ENCODE data around the gene TAF4B. TPM values are rescaled to one million over a fixed set of nuclear protein-coding genes. Genes with fewer than 3 reads are reported as not detected.
A peak's percentile ranks its signal among the peaks of the same experiment; 100 is the strongest.

Gene TAF4B
- total and polyA plus RNA-seq, 2 experiments from 2014 or later = 1.1 to 1.5 TPM

- WGBS, 2 experiments (ENCODE audit: low coverage in 1 of 2, low lambda C conversion rate in 2 of 2, missing lambda C conversion rate in 2 of 2) = 58 to 62% methylated on average over 5 of the region's 5 CpGs
- Histone ChIP-seq H4K20me1 (ENCODE audit: insufficient read depth) (no peaks in the 10 kb centered on the region), H3K4me2 (ENCODE audit: unreplicated experiment) (no peak overlapping the region), H3K27me3 (replicated peaks; ENCODE audit: insufficient read depth) (no peaks in the 10 kb centered on the region), H3K9me3 (ENCODE audit: low read depth) (no peaks in the 10 kb centered on the region), H3K36me3 (ENCODE audit: low read depth) (no peaks in the 10 kb centered on the region), H2AFZ (no peak overlapping the region), H3K4me1 (ENCODE audit: insufficient read depth) (peaks cover 11% of the 10 kb centered on the region), H3F3A (ENCODE audit: insufficient read depth) (0 out of 2 replicates have a peak, but pooled peaks cover 3% of the 10 kb centered on the region), H3K9ac (no peak overlapping the region), H3K27ac (no peak overlapping the region), H3K9me2 (ENCODE audit: insufficient read depth) (no peaks in the 10 kb centered on the region), H3K4me3 (no peak overlapping the region), H3K79me2 (ENCODE audit: insufficient read depth) (no peaks in the 10 kb centered on the region)
- TF ChIP-seq EZH2 (IDR thresholded peaks at IDR 0.05; ENCODE audit: insufficient read depth, poor library complexity, severe bottlenecking) (no peak), EZH2phosphoT487 (IDR thresholded peaks at IDR 0.05; ENCODE audit: insufficient read depth, low read depth) (no peak)
- peak; percentile 80 for DNase-seq
- in situ Hi-C loops (cut with MboI) = no loop called here
These were observed 198.9 kb downstream of the TAF4B start for GRCh38 chr18:26425148-26425531.

- H3K4me1 ChIP-seq (ENCODE audit: insufficient read depth) = peaks cover 11% of the 10 kb centered on the region
- no peaks in the 10 kb centered on the region for H4K20me1 ChIP-seq (ENCODE audit: insufficient read depth)
- 0 out of 2 replicates have a peak, but pooled peaks cover 3% of the 10 kb centered on the region for H3F3A ChIP-seq (ENCODE audit: insufficient read depth)
- no peak overlapping the region for H3K9ac ChIP-seq
- no peaks in the 10 kb centered on the region for H3K9me3 ChIP-seq (ENCODE audit: low read depth)
- no peaks in the 10 kb centered on the region for H3K27me3 ChIP-seq (replicated peaks; ENCODE audit: insufficient read depth)
- peak overlapping the region; percentile 44; the same call in 1 of the 2 replicates for H3K27ac ChIP-seq
- in situ Hi-C loops (cut with MboI) = no loop called here
- WGBS, 2 experiments (ENCODE audit: low coverage in 1 of 2, low lambda C conversion rate in 2 of 2, missing lambda C conversion rate in 2 of 2) = 50% methylated on average over 5 of the region's 5 CpGs
- no peaks in the 10 kb centered on the region for H3K9me2 ChIP-seq (ENCODE audit: insufficient read depth)
- 0 out of 2 replicates have a peak overlapping the region, but pooled peaks have one; percentile 16 for H2AFZ ChIP-seq
- peak; percentile 93 for DNase-seq
- H3K4me2 ChIP-seq (ENCODE audit: unreplicated experiment) = peak overlapping the region; percentile 34
- no peaks in the 10 kb centered on the region for H3K36me3 ChIP-seq (ENCODE audit: low read depth)
- no peak for TF ChIP-seq EZH2 (IDR thresholded peaks at IDR 0.05; ENCODE audit: insufficient read depth, poor library complexity, severe bottlenecking)
- no peak for TF ChIP-seq EZH2phosphoT487 (IDR thresholded peaks at IDR 0.05; ENCODE audit: insufficient read depth, low read depth)
- no peaks in the 10 kb centered on the region for H3K79me2 ChIP-seq (ENCODE audit: insufficient read depth)
- H3K4me3 ChIP-seq = no peak overlapping the region
These were observed 203.4 kb downstream of the TAF4B start for GRCh38 chr18:26429535-26430226.

- no peak overlapping the region for H3K4me3 ChIP-seq
- in situ Hi-C loops (cut with MboI) = no loop called here
- no peaks in the 10 kb centered on the region for H3K36me3 ChIP-seq (ENCODE audit: low read depth)
- H3K9me2 ChIP-seq (ENCODE audit: insufficient read depth) = no peaks in the 10 kb centered on the region
- no peaks in the 10 kb centered on the region for H3K9me3 ChIP-seq (ENCODE audit: low read depth)
- H3K27me3 ChIP-seq (replicated peaks; ENCODE audit: insufficient read depth) = no peaks in the 10 kb centered on the region
- DNase-seq = no peak
- H3K4me2 ChIP-seq (ENCODE audit: unreplicated experiment) = no peak overlapping the region
- H3K4me1 ChIP-seq (ENCODE audit: insufficient read depth) = peaks cover 20% of the 10 kb centered on the region
- WGBS, 2 experiments (ENCODE audit: low coverage in 1 of 2, low lambda C conversion rate in 2 of 2, missing lambda C conversion rate in 2 of 2) = 60 to 72% methylated on average over 5 of the region's 5 CpGs
- no peak overlapping the region for H3K9ac ChIP-seq
- no peaks in the 10 kb centered on the region for H4K20me1 ChIP-seq (ENCODE audit: insufficient read depth)
- no peak overlapping the region for H3K27ac ChIP-seq
- no peak for TF ChIP-seq EZH2phosphoT487 (IDR thresholded peaks at IDR 0.05; ENCODE audit: insufficient read depth, low read depth)
- TF ChIP-seq EZH2 (IDR thresholded peaks at IDR 0.05; ENCODE audit: insufficient read depth, poor library complexity, severe bottlenecking) = no peak
- H2AFZ ChIP-seq = no peak overlapping the region
- no peaks in the 10 kb centered on the region for H3K79me2 ChIP-seq (ENCODE audit: insufficient read depth)
- peaks cover 11% of the 10 kb centered on the region; the same call in 1 of the 2 replicates for H3F3A ChIP-seq (ENCODE audit: insufficient read depth)
These were observed 206.6 kb downstream of the TAF4B start for GRCh38 chr18:26432651-26433424.

GRCh38 chr18:26434887-26435286, 208.6 kb downstream of the TAF4B start:
- Histone ChIP-seq H3K36me3 (ENCODE audit: low read depth) (no peaks in the 10 kb centered on the region), H3K79me2 (ENCODE audit: insufficient read depth) (no peaks in the 10 kb centered on the region), H3K4me2 (ENCODE audit: unreplicated experiment) (no peak overlapping the region), H3K9ac (no peak overlapping the region), H4K20me1 (ENCODE audit: insufficient read depth) (no peaks in the 10 kb centered on the region), H3K27ac (no peak overlapping the region), H2AFZ (no peak overlapping the region), H3K9me3 (ENCODE audit: low read depth) (no peaks in the 10 kb centered on the region), H3K4me1 (ENCODE audit: insufficient read depth) (peaks cover 15% of the 10 kb centered on the region), H3K27me3 (replicated peaks; ENCODE audit: insufficient read depth) (no peaks in the 10 kb centered on the region), H3K9me2 (ENCODE audit: insufficient read depth) (no peaks in the 10 kb centered on the region), H3K4me3 (no peak overlapping the region), H3F3A (ENCODE audit: insufficient read depth) (peaks cover 10% of the 10 kb centered on the region; the same call in 1 of the 2 replicates)
- no peak for DNase-seq
- in situ Hi-C loops (cut with MboI) = no loop called here
- TF ChIP-seq EZH2 (IDR thresholded peaks at IDR 0.05; ENCODE audit: insufficient read depth, poor library complexity, severe bottlenecking) = no peak
- no peak for TF ChIP-seq EZH2phosphoT487 (IDR thresholded peaks at IDR 0.05; ENCODE audit: insufficient read depth, low read depth)
- WGBS, 2 experiments (ENCODE audit: low coverage in 1 of 2, low lambda C conversion rate in 2 of 2, missing lambda C conversion rate in 2 of 2) = 90 to 95% methylated on average over 2 of the region's 2 CpGs
